Activated CD4-positive, alpha-beta T cell treated with anti-CD3 and anti-CD28 coated beads for 24 hours (primary cell): ENCODE results near the gene FREM2.
A peak's percentile ranks its signal among the peaks of the same experiment; 100 is the strongest.

Experiments
- DNase-seq, 2 donors: peaks; one replicate each; pipeline ENCODE4 v3.0.0-alpha.2; 2020; ENCODE audit warnings: low read depth in 2 of 2

The FREM2 gene

GRCh38 chr13:38824342-38824741 lies 137.5 kb downstream of the FREM2 start:
- no peak for DNase-seq

- DNase-seq: no peak
Observed at GRCh38 chr13:38826182-38826813, 139.4 kb downstream of the FREM2 start.

GRCh38 chr13:38830442-38831045 lies 143.7 kb downstream of the FREM2 start:
- DNase-seq: no peak

- no peak for DNase-seq
Observed at GRCh38 chr13:38844581-38844980, 157.7 kb downstream of the FREM2 start.

- DNase-seq: no peak
Observed at GRCh38 chr13:38848360-38848759, 161.5 kb downstream of the FREM2 start.

- DNase-seq: no peak
Observed at GRCh38 chr13:38849315-38849714, 162.4 kb downstream of the FREM2 start.

- DNase-seq: no peak
Observed at GRCh38 chr13:38850868-38851626, 164.2 kb downstream of the FREM2 start.

- no peak for DNase-seq
Observed at GRCh38 chr13:38854226-38854625, 167.3 kb downstream of the FREM2 start.

- no peak for DNase-seq
Observed at GRCh38 chr13:38856065-38856464, 169.2 kb downstream of the FREM2 start.

GRCh38 chr13:38862443-38862842 lies 175.6 kb downstream of the FREM2 start:
- DNase-seq: no peak

GRCh38 chr13:38863536-38863935 lies 176.7 kb downstream of the FREM2 start:
- no peak for DNase-seq

- no peak for DNase-seq
Observed at GRCh38 chr13:38866649-38867048, 179.8 kb downstream of the FREM2 start.

GRCh38 chr13:38868399-38868798 lies 181.5 kb downstream of the FREM2 start:
- no peak for DNase-seq

GRCh38 chr13:38868870-38869269 lies 182.0 kb downstream of the FREM2 start:
- no peak for DNase-seq

GRCh38 chr13:38871275-38871674 lies 184.4 kb downstream of the FREM2 start:
- no peak for DNase-seq

GRCh38 chr13:38872693-38873092 lies 185.8 kb downstream of the FREM2 start:
- DNase-seq: peak; percentile 12 to 27

GRCh38 chr13:38875186-38875875 lies 188.5 kb downstream of the FREM2 start:
- no peak for DNase-seq

- no peak for DNase-seq
Observed at GRCh38 chr13:38879278-38879677, 192.4 kb downstream of the FREM2 start.

- DNase-seq: no peak
Observed at GRCh38 chr13:38879786-38880185, 192.9 kb downstream of the FREM2 start.

GRCh38 chr13:38880397-38880796 lies 193.5 kb downstream of the FREM2 start:
- DNase-seq: no peak

- no peak for DNase-seq
Observed at GRCh38 chr13:38883783-38884182, 196.9 kb downstream of the FREM2 start.

- no peak for DNase-seq
Observed at GRCh38 chr13:38888309-38888708, 201.4 kb downstream of the FREM2 start.
